GM19240 (cell line): ENCODE results near the gene SHROOM2.

ENCODE experiments used
- DNase-seq: peaks from one replicate; pipeline ENCODE4 v3.0.0; 2011; ENCODE audit warnings: low spot score; ENCODE audit not compliant: insufficient read length

The SHROOM2 gene

GRCh38 chrX:9997524-9997923 is 211.3 kb downstream of the SHROOM2 start:
- no peak for DNase-seq
